Panc1 (cell line): ENCODE measurements around the gene CDKL1. TPM values are rescaled to one million over a fixed set of nuclear protein-coding genes. Genes with fewer than 3 reads are reported as not detected.
"Not testable (repeated sequence)": the region's sequence is repeated elsewhere in the genome, so short reads cannot be mapped to it uniquely, and the experiment has no call there.

Source experiments
- ATAC-seq: fragments of 200-7000 bp; cut with Tn5 transposase; 2 replicates; pipeline ENCODE4 v1.9.1; 2020; ENCODE audit warnings: mild to moderate bottlenecking, moderate library complexity
- BruUV-seq: library from RNA; stranded (reverse); fragments of 400-500 nt; replicated peaks from 2 replicates; lab custom pipeline; 2021; lab: Mats Ljungman, UMichigan
- CTCF ChIA-PET: fragments of 300-600 bp; sonication (Branson Sonifier 250); formaldehyde crosslinking; loops from one replicate; lab custom pipeline; 2022; ENCODE audit warnings: antibody characterized with exemption; lab: Charles Lee
- POLR2A ChIA-PET: fragments of 300-600 bp; sonication (Branson Sonifier 250); formaldehyde crosslinking; loops from one replicate; lab custom pipeline; 2022; ENCODE audit warnings: antibody characterized with exemption; lab: Charles Lee
- DNase-seq: peaks from one replicate; pipeline ENCODE4 v3.0.0-alpha.2; 2010; ENCODE audit warnings: low read depth, low spot score
- H3K27ac ChIP-seq: 2 replicates; pipeline ENCODE4 v1.5.1; 2011; ENCODE audit warnings: mild to moderate bottlenecking, low read length, inconsistent platforms
- H3K27me3 ChIP-seq: fragments of 200-500 bp; sonication (Bioruptor generic); 2 replicates; pipeline ENCODE4 v1.6.0; 2014; ENCODE audit warnings: low read length, inconsistent platforms; ENCODE audit not compliant: control insufficient read depth, insufficient read depth
- H3K36me3 ChIP-seq: fragments of 200-500 bp; sonication (Bioruptor generic); 2 replicates; pipeline ENCODE4 v1.5.1; 2014; ENCODE audit warnings: inconsistent platforms, mild to moderate bottlenecking, low read length, moderate library complexity; ENCODE audit not compliant: control insufficient read depth, insufficient read depth
- H3K4me1 ChIP-seq: 2 replicates; pipeline ENCODE4 v1.5.1; 2011; ENCODE audit warnings: inconsistent platforms, mild to moderate bottlenecking, low read length, moderate library complexity; ENCODE audit not compliant: control insufficient read depth, insufficient read depth
- H3K4me3 ChIP-seq, 2 experiments: 2 replicates each; pipeline ENCODE4 v1.5.1; 2011 to 2012; ENCODE audit warnings: low read depth in 2 of 2, low read length in 2 of 2, mild to moderate bottlenecking in 2 of 2, inconsistent platforms in 1 of 2, moderate library complexity in 1 of 2
- H3K9me3 ChIP-seq: fragments of 200-500 bp; sonication (Bioruptor generic); 2 replicates; pipeline ENCODE4 v1.5.1; 2014; ENCODE audit warnings: low read depth, mild to moderate bottlenecking, inconsistent platforms, low read length, moderate library complexity; ENCODE audit not compliant: control insufficient read depth, insufficient read depth
- CTCF ChIP-seq: fragments of 450-650 bp; IDR thresholded peaks from 2 replicates; pipeline ENCODE4 v1.5.1; 2017; ENCODE audit warnings: mild to moderate bottlenecking
- POLR2AphosphoS5 ChIP-seq: IDR thresholded peaks from 2 replicates; pipeline ENCODE4 v1.6.1; 2012; ENCODE audit warnings: mild to moderate bottlenecking, low read depth, low read length, moderate library complexity
- REST ChIP-seq, 2 experiments: IDR thresholded peaks; 2 replicates each; pipeline ENCODE4 v1.6.1; 2011 to 2012; ENCODE audit warnings: low read depth in 2 of 2, control low read depth in 1 of 2, low read length in 1 of 2, mild to moderate bottlenecking in 1 of 2, moderate library complexity in 1 of 2; ENCODE audit not compliant: insufficient read depth in 1 of 2
- SIN3A ChIP-seq: IDR thresholded peaks from 2 replicates; pipeline ENCODE4 v1.6.1; 2012; ENCODE audit warnings: low read depth, mild to moderate bottlenecking, low read length, moderate library complexity, borderline replicate concordance; ENCODE audit not compliant: insufficient read depth
- TCF7L2 ChIP-seq: IDR thresholded peaks from 2 replicates; pipeline ENCODE4 v1.6.1; 2011; ENCODE audit warnings: mild to moderate bottlenecking, low read depth, low read length, inconsistent platforms
- in situ Hi-C: cut with HindIII; loops from 2 replicates; pipeline ENCODE4 v1.10.0; 2016; ENCODE audit warnings: low sequenced_read_pairs, low pct_unique_long_range_greater_than_20kb
- intact Hi-C: fragments of 100-400 bp; cut with micrococcal nuclease; formaldehyde crosslinking; loops from one replicate; pipeline ENCODE4 v1.10.0; 2022; ENCODE audit not compliant: unreplicated experiment
- total RNA-seq: library from RNA; stranded (reverse); gene quantifications from one replicate; pipeline ENCODE4 v1.2.1, GENCODE V29; 2021; ENCODE audit not compliant: unreplicated experiment

Gene CDKL1
- total RNA-seq, 1 experiment from 2014 or later, result 5.8 TPM

- ATAC-seq, result no peak
- in situ Hi-C loops, result no loop called here
Observed at GRCh38 chr14:50366589-50366988, 30.1 kb downstream of the CDKL1 start.

GRCh38 chr14:50366115-50366514, 30.6 kb downstream of the CDKL1 start:
- Histone ChIP-seq H3K27ac (no peak overlapping the region), H3K27me3 (no peaks in the 10 kb centered on the region), H3K9me3 (no peaks in the 10 kb centered on the region), H3K4me3 (no peak overlapping the region), H3K4me1 (no peaks in the 10 kb centered on the region), H3K36me3 (no peaks in the 10 kb centered on the region)
- no peak for DNase-seq
- in situ Hi-C loops, result no loop called here
- ATAC-seq, result no peak
- intact Hi-C loops, result no loop called here
- BruUV-seq, result no TSS peak
- POLR2A ChIA-PET, result no interaction called here
- TF ChIP-seq SIN3A (no peak), CTCF (no peak), POLR2AphosphoS5 (no peak), REST (IDR thresholded peaks at IDR 0.05; ENCODE audit: insufficient read depth in 1 of 2, low read depth in 2 of 2, low read length in 1 of 2) (no peak), TCF7L2 (no peak)
- CTCF ChIA-PET, result no interaction called here

More at GRCh38 chr14:50366589-50366988, 30.1 kb downstream of the CDKL1 start:
- TF ChIP-seq REST (IDR thresholded peaks at IDR 0.05; ENCODE audit: insufficient read depth in 1 of 2, low read depth in 2 of 2, low read length in 1 of 2) (no peak), CTCF (no peak), POLR2AphosphoS5 (no peak), SIN3A (no peak), TCF7L2 (no peak)
- POLR2A ChIA-PET, result no interaction called here
- H3K27ac ChIP-seq, result no peak overlapping the region
- intact Hi-C loops, result no loop called here
- no peaks in the 10 kb centered on the region for H3K27me3 ChIP-seq
- H3K4me1 ChIP-seq, result no peaks in the 10 kb centered on the region
- no peaks in the 10 kb centered on the region for H3K9me3 ChIP-seq
- H3K4me3 ChIP-seq, result no peak overlapping the region
- no peak for DNase-seq
- no TSS peak for BruUV-seq
- CTCF ChIA-PET, result no interaction called here
- H3K36me3 ChIP-seq, result no peaks in the 10 kb centered on the region

- BruUV-seq, DNase-seq, intact Hi-C loops, in situ Hi-C loops, H3K4me3 ChIP-seq, ATAC-seq, H3K9me3 ChIP-seq, H3K4me1 ChIP-seq, POLR2A ChIA-PET, CTCF ChIA-PET, H3K27ac ChIP-seq, H3K27me3 ChIP-seq, H3K36me3 ChIP-seq: not testable (repeated sequence)
Observed at GRCh38 chr14:50365572-50365971, 31.1 kb downstream of the CDKL1 start.
